HCT116 (cell line): Measurements from ENCODE around the gene RBKS. TPM values are rescaled to one million over a fixed set of nuclear protein-coding genes. Genes with fewer than 3 reads are reported as not detected.

Experiments
- ATAC-seq: fragments of 200-7000 bp; cut with Tn5 transposase; 2 replicates; pipeline ENCODE4 v1.9.1; 2020; ENCODE audit warnings: mild to moderate bottlenecking, moderate library complexity
- BruUV-seq: library from RNA; stranded (reverse); fragments of 400-500 nt; replicated peaks from 2 replicates; lab custom pipeline; 2021; lab: Mats Ljungman, UMichigan
- CTCF ChIA-PET: fragments of 300-600 bp; sonication (Branson Sonifier 250); formaldehyde crosslinking; loops from one replicate; lab custom pipeline; 2021; ENCODE audit warnings: antibody characterized with exemption; lab: Charles Lee
- POLR2A ChIA-PET: fragments of 300-600, 350-600 bp; sonication (Branson Sonifier 250); formaldehyde crosslinking; loops from one replicate; lab custom pipeline; 2021; ENCODE audit warnings: antibody characterized with exemption; lab: Charles Lee
- RAD21 ChIA-PET, 2 experiments: fragments of 300-600 bp; sonication (Branson Sonifier 250); formaldehyde crosslinking; loops; one replicate each; lab custom pipeline; 2023; ENCODE audit warnings: low total read pairs in 2 of 2; ENCODE audit not compliant: uncharacterized antibody in 2 of 2, unreplicated experiment in 2 of 2, low non-redundant PET in 1 of 2; lab: Charles Lee
- DNase-seq: peaks from one replicate; pipeline ENCODE4 v3.0.0-alpha.2; 2010; ENCODE audit warnings: low read depth, low spot score
- H2AFZ ChIP-seq: fragments of 200-600 bp; shearing (Covaris generic), sonication (generic); 2 replicates; pipeline ENCODE4 v1.6.1; 2017; ENCODE audit warnings: low read depth, mixed run types, mixed read lengths, antibody characterized with exemption, low read length; ENCODE audit not compliant: poor library complexity, severe bottlenecking
- H3K27ac ChIP-seq: 2 replicates; pipeline ENCODE4 v1.5.1; 2012; ENCODE audit warnings: low read depth, low read length
- H3K27me3 ChIP-seq: fragments of 200-600 bp; sonication (generic); 2 replicates; pipeline ENCODE4 v1.6.1; 2016; ENCODE audit warnings: mixed run types, low read length, mixed read lengths; ENCODE audit not compliant: insufficient read depth
- H3K36me3 ChIP-seq, 2 experiments: fragments of 200-500 bp in 1 of 2; fragments of 200-600 bp in 1 of 2; sonication (Bioruptor generic) in 1 of 2; sonication (generic) in 1 of 2; 2 replicates each; pipeline versions ENCODE4 v1.5.1 to v1.6.1; 2014 to 2016; ENCODE audit warnings: low read length in 2 of 2, inconsistent platforms in 1 of 2, mixed read lengths in 1 of 2, mixed run types in 1 of 2; ENCODE audit not compliant: insufficient read depth in 2 of 2, control insufficient read depth in 1 of 2
- H3K4me1 ChIP-seq, 2 experiments: fragments of 200-600 bp in 1 of 2; sonication (generic) in 1 of 2; 2 replicates each; pipeline versions ENCODE4 v1.5.1 to v1.6.1; 2012 to 2017; ENCODE audit warnings: low read length in 2 of 2, inconsistent platforms in 1 of 2, mild to moderate bottlenecking in 1 of 2, mixed read lengths in 1 of 2, mixed run types in 1 of 2, moderate library complexity in 1 of 2; ENCODE audit not compliant: insufficient read depth in 2 of 2, control insufficient read depth in 1 of 2
- H3K4me2 ChIP-seq: fragments of 200-600 bp; sonication (generic); 2 replicates; pipeline ENCODE4 v1.6.1; 2017; ENCODE audit warnings: mixed run types, low read length, mixed read lengths
- H3K4me3 ChIP-seq, 2 experiments: fragments of 200-600 bp in 1 of 2; sonication (generic) in 1 of 2; replicated peaks in 1 of 2; 2 replicates each; pipeline ENCODE4 v1.5.1; 2011 to 2016; ENCODE audit warnings: low read length in 2 of 2, control low read depth in 1 of 2, low read depth in 1 of 2, mild to moderate bottlenecking in 1 of 2, mixed read lengths in 1 of 2, mixed run types in 1 of 2
- H3K79me2 ChIP-seq: fragments of 200-600 bp; sonication (generic); 2 replicates; pipeline ENCODE4 v1.6.1; 2017; ENCODE audit warnings: mild to moderate bottlenecking, mixed run types, low read length, moderate library complexity, mixed read lengths; ENCODE audit not compliant: insufficient read depth
- H3K9ac ChIP-seq: fragments of 200-600 bp; sonication (generic); 2 replicates; pipeline ENCODE4 v1.6.1; 2016; ENCODE audit warnings: low read length, mixed read lengths
- H3K9me2 ChIP-seq: fragments of 200-600 bp; sonication (generic), shearing (Covaris generic); 2 replicates; pipeline ENCODE4 v1.6.1; 2017; ENCODE audit warnings: mixed run types, mild to moderate bottlenecking, moderate library complexity; ENCODE audit not compliant: insufficient read depth
- H3K9me3 ChIP-seq, 2 experiments: fragments of 200-500 bp in 1 of 2; fragments of 200-600 bp in 1 of 2; sonication (Bioruptor generic) in 1 of 2; sonication (generic) in 1 of 2; 2 replicates each; pipeline ENCODE4 v1.6.1; 2014 to 2017; ENCODE audit warnings: low read length in 2 of 2, mixed read lengths in 2 of 2, inconsistent platforms in 1 of 2, low read depth in 1 of 2, mild to moderate bottlenecking in 1 of 2, mixed run types in 1 of 2, moderate library complexity in 1 of 2; ENCODE audit not compliant: control insufficient read depth in 1 of 2, insufficient read depth in 1 of 2
- H4K20me1 ChIP-seq: fragments of 200-600 bp; sonication (generic), shearing (Covaris generic); 2 replicates; pipeline ENCODE4 v1.6.1; 2017; ENCODE audit warnings: mixed run types, mild to moderate bottlenecking, moderate library complexity; ENCODE audit not compliant: insufficient read depth
- CBX3 ChIP-seq: IDR thresholded peaks from 2 replicates; pipeline ENCODE4 v1.6.1; 2012; ENCODE audit warnings: low read depth
- EGR1 ChIP-seq: IDR thresholded peaks from 2 replicates; pipeline ENCODE4 v1.6.1; 2012; ENCODE audit warnings: low read depth
- ELF1 ChIP-seq: IDR thresholded peaks from 2 replicates; pipeline ENCODE4 v1.6.1; 2012; ENCODE audit warnings: low read depth, borderline replicate concordance
- EZH2 ChIP-seq: fragments of 200-600 bp; sonication (generic); IDR thresholded peaks from 2 replicates; pipeline ENCODE4 v1.6.1; 2017; ENCODE audit warnings: antibody characterized with exemption, mixed run types
- FOSL1 ChIP-seq: IDR thresholded peaks from 2 replicates; pipeline ENCODE4 v1.6.1; 2012; ENCODE audit warnings: low read depth
- JUND ChIP-seq: IDR thresholded peaks from 2 replicates; pipeline ENCODE4 v1.6.1; 2012
- POLR2A ChIP-seq: IDR thresholded peaks from 2 replicates; pipeline ENCODE4 v1.7.0; 2011; ENCODE audit warnings: borderline replicate concordance; ENCODE audit not compliant: insufficient read depth, insufficient read length; ENCODE audit errors: extremely low read depth
- RAD21 ChIP-seq: IDR thresholded peaks from 2 replicates; pipeline ENCODE4 v1.6.1; 2012; ENCODE audit warnings: low read depth, mild to moderate bottlenecking
- SP1 ChIP-seq: IDR thresholded peaks from 2 replicates; pipeline ENCODE4 v1.6.1; 2012; ENCODE audit warnings: low read depth
- SRF ChIP-seq: IDR thresholded peaks from 2 replicates; pipeline ENCODE4 v1.6.1; 2012; ENCODE audit warnings: low read depth
- TCF7L2 ChIP-seq: IDR thresholded peaks from 2 replicates; pipeline ENCODE4 v1.7.0; 2011; ENCODE audit warnings: borderline replicate concordance, inconsistent platforms; ENCODE audit not compliant: insufficient read depth, insufficient read length; ENCODE audit errors: extremely low read depth
- YY1 ChIP-seq: IDR thresholded peaks from 2 replicates; pipeline ENCODE4 v1.6.1; 2011; ENCODE audit warnings: low read length, low read depth, moderate library complexity, mild to moderate bottlenecking; ENCODE audit not compliant: insufficient replicate concordance; ENCODE audit errors: extremely low read depth
- ZFX ChIP-seq: fragments of 450-650 bp; IDR thresholded peaks from 2 replicates; pipeline ENCODE4 v1.6.1; 2017
- intact Hi-C: fragments of 100-400 bp; cut with micrococcal nuclease; formaldehyde crosslinking; loops from 2 replicates; pipeline ENCODE4 v1.10.0; 2022
- total RNA-seq: library from RNA; stranded (reverse); gene quantifications from one replicate; pipeline ENCODE4 v1.2.1, GENCODE V29; 2021; ENCODE audit not compliant: unreplicated experiment
- TF ChIP-seq, protein P1 (sequence below): IDR thresholded peaks from 2 replicates; pipeline ENCODE4 v1.6.1; 2012
- TF ChIP-seq, protein P2 (sequence below), 3 experiments: fragments of 200-600 bp in 1 of 3; sonication (generic) in 1 of 3; IDR thresholded peaks in 2 of 3; conservative IDR thresholded peaks in 1 of 3; 2 replicates each; pipeline ENCODE4 v1.5.1; 2012 to 2017; ENCODE audit warnings: low read depth in 2 of 3, low read length in 2 of 3, antibody characterized with exemption in 1 of 3, borderline replicate concordance in 1 of 3, control low read depth in 1 of 3, mild to moderate bottlenecking in 1 of 3, mixed read lengths in 1 of 3, mixed run types in 1 of 3, moderate library complexity in 1 of 3; ENCODE audit not compliant: insufficient read depth in 1 of 3
- TF ChIP-seq, protein P3 (sequence below): IDR thresholded peaks from 2 replicates; pipeline ENCODE4 v1.6.1; 2011; ENCODE audit warnings: mild to moderate bottlenecking, low read length, moderate library complexity; ENCODE audit not compliant: insufficient replicate concordance; ENCODE audit errors: extremely low read depth
- TF ChIP-seq, protein P4 (sequence below): IDR thresholded peaks from 2 replicates; pipeline ENCODE4 v1.6.1; 2012

RBKS gene
- total RNA-seq, 1 experiment from 2014 or later = 2.4 TPM

DNA sequence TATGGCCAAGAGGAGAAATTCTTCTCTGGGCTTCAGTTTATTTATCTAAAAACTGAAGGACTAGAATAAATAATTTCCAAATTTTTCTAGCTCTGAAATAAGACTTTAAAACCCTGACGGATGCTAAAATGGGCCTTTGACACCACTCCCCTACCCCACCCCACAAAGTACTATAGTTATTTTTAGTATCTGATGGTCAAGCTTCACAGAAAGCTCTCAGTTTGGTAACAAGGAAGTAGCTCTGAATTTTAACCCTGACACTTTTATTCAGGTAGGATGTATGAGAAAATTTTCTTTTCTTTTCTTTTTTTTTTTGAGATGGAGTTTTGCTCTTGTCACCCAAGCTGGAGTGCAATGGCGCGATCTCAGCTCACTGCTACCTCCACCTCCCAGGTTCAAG lies 2.4 kb downstream of the RBKS start:
- intact Hi-C loops = no loop called here
- TF ChIP-seq CBX3 (no peak), POLR2A (no peak), ELF1 (no peak), RAD21 (no peak), YY1 (no peak), ZFX (no peak), EGR1 (no peak), TCF7L2 (no peak), EZH2 (no peak), FOSL1 (no peak), SRF (no peak), JUND (no peak), SP1 (no peak)
- TF ChIP-seq, protein P1, sequence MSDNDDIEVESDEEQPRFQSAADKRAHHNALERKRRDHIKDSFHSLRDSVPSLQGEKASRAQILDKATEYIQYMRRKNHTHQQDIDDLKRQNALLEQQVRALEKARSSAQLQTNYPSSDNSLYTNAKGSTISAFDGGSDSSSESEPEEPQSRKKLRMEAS = no peak
- TF ChIP-seq, protein P2, sequence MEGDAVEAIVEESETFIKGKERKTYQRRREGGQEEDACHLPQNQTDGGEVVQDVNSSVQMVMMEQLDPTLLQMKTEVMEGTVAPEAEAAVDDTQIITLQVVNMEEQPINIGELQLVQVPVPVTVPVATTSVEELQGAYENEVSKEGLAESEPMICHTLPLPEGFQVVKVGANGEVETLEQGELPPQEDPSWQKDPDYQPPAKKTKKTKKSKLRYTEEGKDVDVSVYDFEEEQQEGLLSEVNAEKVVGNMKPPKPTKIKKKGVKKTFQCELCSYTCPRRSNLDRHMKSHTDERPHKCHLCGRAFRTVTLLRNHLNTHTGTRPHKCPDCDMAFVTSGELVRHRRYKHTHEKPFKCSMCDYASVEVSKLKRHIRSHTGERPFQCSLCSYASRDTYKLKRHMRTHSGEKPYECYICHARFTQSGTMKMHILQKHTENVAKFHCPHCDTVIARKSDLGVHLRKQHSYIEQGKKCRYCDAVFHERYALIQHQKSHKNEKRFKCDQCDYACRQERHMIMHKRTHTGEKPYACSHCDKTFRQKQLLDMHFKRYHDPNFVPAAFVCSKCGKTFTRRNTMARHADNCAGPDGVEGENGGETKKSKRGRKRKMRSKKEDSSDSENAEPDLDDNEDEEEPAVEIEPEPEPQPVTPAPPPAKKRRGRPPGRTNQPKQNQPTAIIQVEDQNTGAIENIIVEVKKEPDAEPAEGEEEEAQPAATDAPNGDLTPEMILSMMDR (IDR thresholded peaks at IDR 0.05 in 2 of 3, conservative IDR thresholded peaks at IDR 0.05 in 1 of 3; ENCODE audit: borderline replicate concordance in 1 of 3, insufficient read depth in 1 of 3, low read depth in 2 of 3, low read length in 2 of 3) = no peak
- TF ChIP-seq, protein P3, sequence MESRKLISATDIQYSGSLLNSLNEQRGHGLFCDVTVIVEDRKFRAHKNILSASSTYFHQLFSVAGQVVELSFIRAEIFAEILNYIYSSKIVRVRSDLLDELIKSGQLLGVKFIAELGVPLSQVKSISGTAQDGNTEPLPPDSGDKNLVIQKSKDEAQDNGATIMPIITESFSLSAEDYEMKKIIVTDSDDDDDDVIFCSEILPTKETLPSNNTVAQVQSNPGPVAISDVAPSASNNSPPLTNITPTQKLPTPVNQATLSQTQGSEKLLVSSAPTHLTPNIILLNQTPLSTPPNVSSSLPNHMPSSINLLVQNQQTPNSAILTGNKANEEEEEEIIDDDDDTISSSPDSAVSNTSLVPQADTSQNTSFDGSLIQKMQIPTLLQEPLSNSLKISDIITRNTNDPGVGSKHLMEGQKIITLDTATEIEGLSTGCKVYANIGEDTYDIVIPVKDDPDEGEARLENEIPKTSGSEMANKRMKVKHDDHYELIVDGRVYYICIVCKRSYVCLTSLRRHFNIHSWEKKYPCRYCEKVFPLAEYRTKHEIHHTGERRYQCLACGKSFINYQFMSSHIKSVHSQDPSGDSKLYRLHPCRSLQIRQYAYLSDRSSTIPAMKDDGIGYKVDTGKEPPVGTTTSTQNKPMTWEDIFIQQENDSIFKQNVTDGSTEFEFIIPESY = no peak
- TF ChIP-seq, protein P4, sequence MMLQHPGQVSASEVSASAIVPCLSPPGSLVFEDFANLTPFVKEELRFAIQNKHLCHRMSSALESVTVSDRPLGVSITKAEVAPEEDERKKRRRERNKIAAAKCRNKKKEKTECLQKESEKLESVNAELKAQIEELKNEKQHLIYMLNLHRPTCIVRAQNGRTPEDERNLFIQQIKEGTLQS = no peak
- Histone ChIP-seq H3K9ac (no peak overlapping the region), H3K27ac (no peak overlapping the region), H3K36me3 (no peaks in the 10 kb centered on the region), H3K4me3 (no peak overlapping the region), H4K20me1 (no peaks in the 10 kb centered on the region), H3K4me1 (peaks cover 6 to 31% of the 10 kb centered on the region in 2 experiments; a peak in 3 of 4 replicates), H3K9me2 (no peaks in the 10 kb centered on the region), H3K9me3 (no peaks in the 10 kb centered on the region), H3K4me2 (no peak overlapping the region), H3K27me3 (no peaks in the 10 kb centered on the region), H3K79me2 (peaks cover 15% of the 10 kb centered on the region; the same call in 1 of the 2 replicates), H2AFZ (no peak overlapping the region)
- ChIA-PET CTCF (no interaction called here), RAD21 (no interaction called here), POLR2A (no interaction called here)
- DNase-seq (no peak), ATAC-seq (no peak)
- no TSS peak for BruUV-seq
